ENCODE data around the gene PDE4D.

Gene PDE4D

GRCh38 chr5:59838067-59838466 is 55.5 kb downstream of the PDE4D start:
- no peak for DNase-seq

DNA sequence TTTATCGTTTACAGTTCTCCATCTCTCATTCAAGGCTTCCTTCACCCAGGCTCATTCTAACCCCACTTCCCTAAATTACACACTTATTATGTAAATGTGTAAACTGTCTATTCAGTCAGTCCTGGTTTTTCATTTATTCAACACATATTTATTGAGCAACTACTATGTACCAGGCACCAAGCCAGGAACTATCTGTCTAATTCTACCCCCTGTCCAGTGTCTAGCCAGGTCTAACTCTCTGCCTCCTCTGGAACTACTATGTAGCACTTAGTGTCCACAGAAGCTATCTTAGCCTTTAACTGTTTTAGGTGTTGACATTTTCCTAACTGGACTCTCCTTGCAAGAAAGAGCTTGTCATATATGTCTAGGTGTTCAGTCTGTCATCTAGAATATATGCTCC is 56.5 kb downstream of the PDE4D start:
- no peak for DNase-seq

DNA sequence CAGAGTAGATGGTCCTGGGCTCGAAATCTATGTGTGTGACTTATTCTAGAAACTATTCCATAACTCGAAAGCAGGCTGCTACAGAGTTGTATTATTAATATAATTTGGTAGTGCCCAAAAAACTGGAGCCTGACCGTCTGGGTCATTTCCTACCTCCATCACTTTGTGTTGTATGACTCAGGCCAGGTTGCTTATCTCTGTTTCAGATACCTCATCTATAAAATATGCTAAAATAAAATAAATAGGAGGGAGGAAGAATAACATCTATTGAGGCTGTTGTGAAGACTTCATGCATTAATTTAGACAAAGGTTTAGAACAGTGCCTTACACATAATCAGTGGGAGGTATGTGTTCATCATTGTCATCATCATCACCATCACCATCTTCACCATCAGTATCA is 57.7 kb downstream of the PDE4D start:
- DNase-seq = no peak

- DNase-seq = no peak
Measured at GRCh38 chr5:59833448-59833847, 60.1 kb downstream of the PDE4D start.

DNA sequence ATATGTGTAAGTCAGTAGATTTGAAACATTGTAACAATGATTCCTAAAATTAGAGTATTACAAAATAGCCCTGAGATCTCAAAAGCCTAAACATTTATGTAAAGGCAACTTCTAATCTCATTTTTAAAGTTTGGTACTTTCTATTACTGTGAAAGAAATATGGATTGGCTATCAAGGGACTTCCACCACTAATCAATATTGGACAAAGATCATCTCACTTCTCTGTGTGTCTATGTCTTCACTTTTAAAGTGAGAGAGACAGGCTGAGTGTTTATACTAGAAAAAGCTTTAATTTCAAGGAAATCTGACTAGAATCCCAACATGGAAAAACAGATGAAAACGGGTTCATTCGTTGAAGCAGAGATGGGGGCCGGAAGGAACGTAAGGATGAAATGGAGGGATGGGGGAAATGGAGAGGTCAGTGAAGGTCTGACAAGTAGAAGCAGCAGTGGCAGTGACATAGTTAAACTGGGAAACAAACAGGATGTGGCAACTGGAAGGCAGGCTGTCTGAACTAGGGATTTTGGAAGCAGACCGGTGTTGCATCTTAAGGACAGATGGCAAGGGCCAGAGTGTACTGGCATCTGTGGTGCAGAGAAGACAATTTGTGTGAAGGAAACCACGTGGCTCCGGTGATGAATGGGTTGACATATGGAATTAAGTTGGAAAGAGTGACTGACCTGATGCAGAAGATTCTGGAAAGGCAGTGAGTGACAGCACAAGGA is 60.8 kb downstream of the PDE4D start:
- DNase-seq = no peak

GRCh38 chr5:59831326-59832010 is 62.1 kb downstream of the PDE4D start:
- DNase-seq = no peak

DNA sequence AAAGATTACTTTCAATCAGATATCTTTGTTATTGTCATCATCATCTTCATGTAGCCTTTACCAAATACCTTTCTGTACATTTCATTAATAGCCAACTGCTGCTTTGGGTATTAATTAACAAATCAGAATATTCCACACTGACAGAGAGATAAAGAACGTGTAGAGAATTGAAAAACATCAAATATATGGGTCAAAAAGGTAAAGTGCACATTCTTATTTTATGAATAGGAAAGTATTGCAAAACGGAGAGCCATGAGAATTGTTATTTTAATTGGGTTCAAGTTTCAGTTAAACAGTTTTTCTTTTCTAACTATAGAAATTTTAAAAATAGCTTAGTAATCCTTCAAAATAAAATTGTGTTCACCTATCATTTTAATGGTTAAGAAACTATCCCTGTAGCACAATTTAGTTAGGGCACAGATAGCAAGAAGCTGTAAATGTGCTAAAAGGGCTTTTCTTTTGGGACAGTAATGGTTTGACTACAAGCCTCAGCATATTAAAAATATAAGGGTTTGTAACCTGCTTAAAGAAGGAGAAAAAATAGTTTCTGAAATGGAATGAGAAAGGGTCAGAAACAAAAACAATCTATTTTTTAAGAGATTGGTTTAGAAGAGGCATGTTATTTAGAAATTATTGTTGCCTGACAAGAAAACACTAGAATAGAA is 62.9 kb downstream of the PDE4D start:
- DNase-seq = no peak

DNA sequence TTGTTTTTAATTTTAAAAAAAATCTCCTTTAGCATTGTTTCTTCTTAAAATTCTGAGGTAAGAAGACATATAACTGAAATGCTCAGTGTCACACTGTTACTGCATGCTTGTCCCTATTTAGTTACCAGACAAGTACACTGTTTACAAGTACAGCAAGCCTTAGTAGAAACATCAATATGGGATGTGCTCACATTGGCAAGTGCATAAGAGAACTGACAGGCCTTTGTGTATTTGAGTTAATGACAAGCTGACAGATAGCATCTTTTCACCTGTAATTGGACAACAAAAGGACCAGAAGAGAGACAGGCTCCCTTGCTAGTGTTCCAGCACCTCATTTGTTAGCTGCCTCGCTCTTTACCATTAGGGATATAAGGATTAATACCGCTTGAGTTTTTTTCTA is 63.6 kb downstream of the PDE4D start:
- no peak for DNase-seq

- no peak for DNase-seq
Measured at GRCh38 chr5:59829386-59829785, 64.1 kb downstream of the PDE4D start.

DNA sequence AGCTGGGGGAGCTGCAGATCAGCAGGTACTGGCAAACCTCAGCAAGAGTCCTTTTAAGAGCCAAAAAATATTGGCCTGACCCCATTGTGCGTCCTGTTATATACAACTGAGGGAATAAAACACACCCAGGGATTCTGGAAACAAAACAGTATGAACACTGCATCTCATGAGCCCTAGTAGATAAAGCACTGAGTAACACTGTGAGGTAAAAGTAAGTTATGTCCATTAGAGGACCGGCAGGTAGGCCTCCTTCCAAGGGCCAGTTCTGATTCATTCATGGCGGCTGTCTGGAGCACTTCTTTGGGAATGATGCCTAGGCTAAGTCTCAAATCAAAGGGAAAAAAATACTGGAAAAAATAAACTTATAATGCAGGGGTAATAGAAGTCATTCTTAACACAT is 64.9 kb downstream of the PDE4D start:
- DNase-seq = no peak

DNA sequence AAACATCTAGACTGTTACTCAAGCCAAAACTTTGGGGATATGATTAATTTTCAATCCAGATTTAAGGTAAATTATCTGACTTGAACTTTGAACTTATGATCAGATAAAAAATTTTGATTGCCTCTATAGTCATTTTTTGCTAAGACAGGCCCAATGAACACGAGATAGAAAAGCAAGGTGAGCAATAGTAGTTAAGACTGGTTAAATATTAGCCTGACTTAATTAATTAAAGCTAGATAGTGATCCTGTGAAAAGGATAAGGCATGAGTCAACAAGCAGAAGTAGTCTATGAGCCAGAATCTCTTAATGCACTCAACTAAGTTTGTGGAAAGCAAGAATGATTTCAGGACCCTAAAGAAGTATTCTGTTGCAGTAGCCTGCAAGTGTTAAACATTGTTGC is 66.5 kb downstream of the PDE4D start:
- DNase-seq = no peak

GRCh38 chr5:59823420-59823819 is 70.1 kb downstream of the PDE4D start:
- no peak for DNase-seq

- DNase-seq = no peak
Measured at GRCh38 chr5:59819806-59820205, 73.7 kb downstream of the PDE4D start.

DNA sequence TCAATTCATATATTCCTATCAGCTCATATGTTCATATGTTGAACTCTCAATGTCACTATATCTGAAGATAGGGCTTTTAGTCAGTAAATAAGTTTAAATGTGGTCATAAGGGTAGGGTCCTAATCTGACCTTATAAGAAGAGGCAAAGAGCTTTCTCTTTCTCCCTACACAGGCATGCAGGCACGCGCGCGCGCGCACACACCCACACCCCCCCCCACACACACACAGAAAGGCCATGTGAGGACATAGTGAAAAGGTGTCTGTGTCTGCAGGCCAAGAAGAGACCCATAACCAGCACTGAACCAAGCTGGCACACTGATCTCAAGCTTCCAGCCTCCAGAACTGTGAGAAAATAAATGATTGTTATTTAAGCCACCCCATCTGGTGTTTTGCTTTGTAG is 76.0 kb downstream of the PDE4D start:
- no peak for DNase-seq

DNA sequence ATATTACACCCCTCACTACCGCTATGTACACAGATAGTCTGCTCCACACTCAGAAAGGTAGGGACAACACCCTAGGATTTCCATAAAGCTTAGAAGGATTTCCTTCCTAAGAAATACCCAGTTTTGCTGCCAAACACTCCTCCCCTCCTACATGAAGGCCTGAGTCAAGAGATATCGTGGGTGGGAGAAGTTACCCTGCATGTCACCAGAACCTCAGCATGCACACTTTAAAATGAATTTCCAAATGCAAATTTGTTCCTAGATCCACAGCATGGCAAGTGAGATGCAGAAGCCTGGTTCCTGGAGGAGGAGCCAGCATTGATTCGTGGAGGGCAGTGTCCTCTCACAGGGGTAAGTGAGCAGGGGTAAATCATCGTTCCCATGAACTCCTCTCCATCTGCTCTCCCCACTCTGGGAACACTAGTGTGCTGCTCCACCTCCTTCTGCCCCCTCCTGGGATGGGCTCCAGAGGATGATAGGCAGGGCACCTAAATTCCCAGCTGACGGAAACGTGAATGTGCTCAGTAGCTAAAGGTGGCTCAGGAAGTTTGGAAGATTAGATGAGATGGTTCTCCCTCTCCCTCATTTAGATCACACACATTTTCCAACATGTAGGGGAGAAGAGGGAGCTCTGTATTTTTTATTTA is 76.7 kb downstream of the PDE4D start:
- no peak for DNase-seq

DNA sequence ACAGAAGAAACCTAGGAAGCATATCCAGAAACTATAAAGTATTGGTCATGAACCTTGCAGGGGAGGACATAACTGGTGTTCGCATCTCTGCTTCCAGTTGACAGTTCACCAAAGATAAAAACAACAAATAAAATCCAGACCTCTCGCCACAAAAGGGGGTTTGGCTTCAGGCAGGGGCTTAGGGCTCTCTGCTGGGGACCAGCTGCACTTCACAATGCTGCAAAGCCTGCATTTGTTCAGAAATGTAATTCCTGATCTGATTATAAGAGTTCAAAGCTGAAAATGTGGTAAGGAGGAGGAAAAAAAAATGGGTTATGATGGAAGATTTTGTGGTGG is 79.0 kb downstream of the PDE4D start:
- DNase-seq = no peak

DNA sequence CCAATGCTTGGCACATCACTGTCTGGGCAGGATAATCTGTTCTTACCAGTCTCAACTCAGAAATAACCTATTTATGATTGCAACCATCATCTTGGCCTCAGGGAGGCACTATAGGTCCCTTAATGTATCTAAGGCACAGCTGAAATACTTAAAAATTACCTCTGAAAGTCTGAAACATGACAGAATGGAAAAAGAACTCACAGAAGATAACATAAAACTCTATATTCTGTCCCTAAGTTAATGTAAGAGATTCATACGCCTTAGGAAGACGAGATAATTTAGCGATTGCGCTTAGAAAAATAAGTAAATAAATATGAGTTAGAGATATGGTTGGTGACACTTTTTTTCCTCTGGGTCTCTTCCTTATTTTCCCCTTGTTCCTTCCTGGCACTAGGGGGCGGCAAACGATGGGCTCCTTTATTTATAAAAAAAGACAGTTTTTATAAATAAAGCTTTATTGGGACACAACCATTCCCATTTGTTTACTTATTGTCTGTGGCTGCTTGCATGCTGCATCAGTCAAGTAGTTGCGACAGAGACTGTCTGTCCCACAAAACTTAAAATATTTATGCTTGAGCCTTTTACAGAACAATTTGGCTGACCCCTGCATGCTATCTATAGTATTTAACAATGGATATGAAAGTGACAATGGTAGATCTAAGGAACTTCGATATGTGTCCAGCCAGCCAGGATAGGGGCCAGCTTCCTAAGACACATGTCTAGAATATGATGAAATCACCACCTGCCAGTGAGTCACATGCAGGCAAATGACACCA is 79.6 kb downstream of the PDE4D start:
- DNase-seq = peak; percentile 71

- DNase-seq = peak; percentile 60
Measured at GRCh38 chr5:59810041-59810440, 83.5 kb downstream of the PDE4D start.

GRCh38 chr5:59807806-59808205 is 85.7 kb downstream of the PDE4D start:
- DNase-seq = no peak

GRCh38 chr5:59800347-59800893 is 93.1 kb downstream of the PDE4D start:
- DNase-seq = no peak

GRCh38 chr5:59799668-59800346 is 93.7 kb downstream of the PDE4D start:
- DNase-seq = peak; percentile 32
